ENCODE data around the gene FAT4. TPM values are rescaled to one million over a fixed set of nuclear protein-coding genes. Genes with fewer than 3 reads are reported as not detected.

Gene FAT4
- total RNA-seq, 1 experiment from 2014 or later, result 33.6 TPM

GRCh38 chr4:125317525-125317877, 2.7 kb downstream of the FAT4 start:
- Histone ChIP-seq H3K4me3 (ENCODE audit: low read depth, low read length, poor library complexity, severe bottlenecking) (peak overlapping the region; percentile 85), H3K36me3 (ENCODE audit: insufficient read depth, low read length, poor library complexity, severe bottlenecking) (peaks cover 37% of the 10 kb centered on the region), H3K27me3 (replicated peaks; ENCODE audit: insufficient read depth, low read depth, low read length, poor library complexity) (no peaks in the 10 kb centered on the region), H3K27ac (ENCODE audit: low read depth, low read length, poor library complexity, severe bottlenecking) (no peak overlapping the region), H3K9me3 (ENCODE audit: low read depth, low read length, poor library complexity, severe bottlenecking) (no peaks in the 10 kb centered on the region), H3K4me1 (ENCODE audit: insufficient read depth, low read length, poor library complexity, severe bottlenecking) (peaks cover 41% of the 10 kb centered on the region)
- BruUV-seq (replicated peaks), result no TSS peak
- peak; percentile 69 for DNase-seq (ENCODE audit: low spot score)
- ChIA-PET POLR2A (ENCODE audit: low non-redundant PET) (interaction anchor here (0.6 kb wide), 1 partner anchor 1151 kb away, joined by 22 read pairs; no protein-coding TSS in a partner anchor), CTCF (no interaction called here)
- intact Hi-C loops (cut with micrococcal nuclease; ENCODE audit: unreplicated experiment), result loop anchor here (5.0 kb wide), 2 partner anchors 510 to 1640 kb away; no protein-coding TSS in a partner anchor
- TF ChIP-seq CTCF (conservative IDR thresholded peaks at IDR 0.05; ENCODE audit: low read depth, low read length), result peak; percentile 81
- TF ChIP-seq EZH2 (IDR thresholded peaks at IDR 0.05; ENCODE audit: borderline replicate concordance, low read depth, low read length, poor library complexity, severe bottlenecking), result no peak

DNA sequence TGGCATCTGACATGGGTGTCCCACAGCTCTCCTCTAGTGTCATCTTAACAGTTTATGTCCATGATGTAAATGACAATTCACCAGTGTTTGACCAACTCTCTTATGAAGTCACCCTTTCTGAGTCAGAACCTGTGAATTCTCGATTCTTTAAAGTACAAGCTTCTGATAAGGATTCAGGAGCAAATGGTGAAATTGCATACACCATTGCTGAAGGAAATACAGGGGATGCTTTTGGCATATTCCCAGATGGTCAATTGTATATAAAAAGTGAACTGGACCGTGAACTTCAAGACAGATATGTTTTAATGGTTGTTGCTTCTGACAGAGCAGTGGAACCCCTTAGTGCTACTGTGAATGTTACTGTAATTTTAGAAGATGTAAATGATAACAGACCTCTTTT, 4.6 kb downstream of the FAT4 start:
- no peak for DNase-seq (ENCODE audit: low spot score)
- no peaks in the 10 kb centered on the region for H3K27me3 ChIP-seq (replicated peaks; ENCODE audit: insufficient read depth, low read depth, low read length, poor library complexity)
- H3K36me3 ChIP-seq (ENCODE audit: insufficient read depth, low read length, poor library complexity, severe bottlenecking), result peaks cover 37% of the 10 kb centered on the region
- H3K27ac ChIP-seq (ENCODE audit: low read depth, low read length, poor library complexity, severe bottlenecking), result no peak overlapping the region
- peak overlapping the region; percentile 85 for H3K4me3 ChIP-seq (ENCODE audit: low read depth, low read length, poor library complexity, severe bottlenecking)
- intact Hi-C loops (cut with micrococcal nuclease; ENCODE audit: unreplicated experiment), result loop anchor here (5.0 kb wide), 2 partner anchors 508 to 1638 kb away; no protein-coding TSS in a partner anchor
- no TSS peak for BruUV-seq (replicated peaks)
- H3K9me3 ChIP-seq (ENCODE audit: low read depth, low read length, poor library complexity, severe bottlenecking), result no peaks in the 10 kb centered on the region
- ChIA-PET POLR2A (ENCODE audit: low non-redundant PET) (no interaction called here), CTCF (no interaction called here)
- H3K4me1 ChIP-seq (ENCODE audit: insufficient read depth, low read length, poor library complexity, severe bottlenecking), result peaks cover 45% of the 10 kb centered on the region
- no peak for TF ChIP-seq CTCF (conservative IDR thresholded peaks at IDR 0.05; ENCODE audit: low read depth, low read length)
- no peak for TF ChIP-seq EZH2 (IDR thresholded peaks at IDR 0.05; ENCODE audit: borderline replicate concordance, low read depth, low read length, poor library complexity, severe bottlenecking)

DNA sequence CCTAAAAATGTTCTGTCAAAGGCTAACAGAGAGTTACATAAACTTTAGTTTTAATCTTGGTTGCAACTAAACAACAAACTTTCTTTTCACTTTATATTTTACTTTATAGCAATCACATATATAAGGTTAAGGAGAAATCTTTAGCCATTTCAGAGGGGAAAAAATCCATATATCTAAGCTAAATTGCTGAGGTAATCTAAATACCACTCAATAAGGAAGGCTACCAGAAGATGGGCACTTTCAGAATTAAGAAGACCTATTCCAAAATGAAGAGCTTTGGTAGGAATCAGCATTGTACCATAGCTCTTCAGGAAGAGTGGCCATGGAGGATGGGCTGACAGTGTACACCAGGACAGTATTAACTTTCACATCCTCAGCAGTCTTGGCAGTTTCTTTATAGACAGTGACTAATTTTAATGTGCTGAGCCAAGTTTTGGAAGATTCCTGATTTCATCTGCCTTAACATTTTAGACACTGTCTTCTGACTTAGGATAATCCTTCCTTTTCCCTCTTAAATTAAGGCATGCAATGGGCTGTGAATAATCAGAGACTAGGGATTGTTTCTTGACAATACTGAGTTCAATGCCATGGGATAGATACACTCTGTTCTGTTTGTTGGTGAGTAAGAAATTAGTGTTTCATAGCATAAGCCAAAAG, 7.1 kb downstream of the FAT4 start:
- BruUV-seq (replicated peaks), result no TSS peak
- intact Hi-C loops (cut with micrococcal nuclease; ENCODE audit: unreplicated experiment), result no loop called here
- ChIA-PET CTCF (no interaction called here), POLR2A (ENCODE audit: low non-redundant PET) (interaction anchor here (0.6 kb wide), 1 partner anchor 679 kb away, joined by 3 read pairs; no protein-coding TSS in a partner anchor)
- Histone ChIP-seq H3K27ac (ENCODE audit: low read depth, low read length, poor library complexity, severe bottlenecking) (peak overlapping the region; percentile 63), H3K4me1 (ENCODE audit: insufficient read depth, low read length, poor library complexity, severe bottlenecking) (peaks cover 59% of the 10 kb centered on the region), H3K27me3 (replicated peaks; ENCODE audit: insufficient read depth, low read depth, low read length, poor library complexity) (no peaks in the 10 kb centered on the region), H3K4me3 (ENCODE audit: low read depth, low read length, poor library complexity, severe bottlenecking) (peak overlapping the region; percentile 36), H3K36me3 (ENCODE audit: insufficient read depth, low read length, poor library complexity, severe bottlenecking) (peaks cover 37% of the 10 kb centered on the region), H3K9me3 (ENCODE audit: low read depth, low read length, poor library complexity, severe bottlenecking) (no peaks in the 10 kb centered on the region)
- TF ChIP-seq CTCF (conservative IDR thresholded peaks at IDR 0.05; ENCODE audit: low read depth, low read length) (no peak), EZH2 (IDR thresholded peaks at IDR 0.05; ENCODE audit: borderline replicate concordance, low read depth, low read length, poor library complexity, severe bottlenecking) (no peak)
- DNase-seq (ENCODE audit: low spot score), result peak; percentile 76

Measured in A673 (cell line).